GM21423 (cell line): Measurements from ENCODE around the gene RCE1.

Experiments
- ATAC-seq: cut with Tn5 transposase; IDR thresholded peaks from one replicate; pipeline ENCODE4 v1.9.1; 2021; ENCODE audit warnings: mild to moderate bottlenecking, moderate library complexity; ENCODE audit not compliant: unreplicated experiment

RCE1 gene

GRCh38 chr11:66856496-66857233 is 13.4 kb downstream of the RCE1 start, which contains the start of gene LRFN4:
Gene LRFN4, plus strand, starts transcription at chr11:66857064. Its CDS starts 681 bp downstream, at chr11:66857745.
- peak; percentile 20 for ATAC-seq

DNA sequence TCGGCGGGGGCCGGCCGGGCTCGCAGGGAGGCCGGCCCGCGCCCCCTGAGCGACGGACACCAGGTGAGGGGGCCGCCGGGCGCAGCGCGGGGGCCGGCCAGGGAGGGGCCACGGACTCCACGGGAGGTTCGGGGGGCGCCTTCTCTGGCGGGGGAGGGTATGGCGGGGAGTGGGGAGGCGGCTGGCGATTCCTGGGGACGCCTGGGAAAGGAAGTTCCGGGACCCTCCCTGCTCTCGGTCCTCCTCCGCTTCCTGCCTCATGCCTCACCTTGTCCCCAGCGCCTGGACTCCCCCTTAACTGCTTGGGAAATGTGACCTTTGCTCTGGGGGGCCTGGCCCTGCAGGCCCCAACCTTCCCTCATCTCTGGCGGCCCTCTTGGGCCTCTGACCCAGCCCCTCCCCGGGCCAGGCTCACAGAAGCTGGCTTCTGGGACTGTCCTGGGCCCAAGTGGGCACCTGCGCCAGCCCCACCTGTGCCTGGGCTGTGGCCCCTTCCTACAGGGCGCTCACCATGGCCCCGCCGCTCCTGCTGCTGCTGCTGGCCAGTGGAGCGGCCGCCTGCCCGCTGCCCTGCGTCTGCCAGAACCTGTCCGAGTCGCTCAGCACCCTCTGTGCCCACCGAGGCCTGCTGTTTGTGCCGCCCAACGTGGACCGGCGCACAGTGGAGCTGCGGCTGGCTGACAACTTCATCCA is 14.1 kb downstream of the RCE1 start:
- ATAC-seq = no peak

GRCh38 chr11:66857927-66858185 is 14.6 kb downstream of the RCE1 start:
- ATAC-seq = no peak

- no peak for ATAC-seq
Observed at GRCh38 chr11:66858186-66858938, 15.1 kb downstream of the RCE1 start.

DNA sequence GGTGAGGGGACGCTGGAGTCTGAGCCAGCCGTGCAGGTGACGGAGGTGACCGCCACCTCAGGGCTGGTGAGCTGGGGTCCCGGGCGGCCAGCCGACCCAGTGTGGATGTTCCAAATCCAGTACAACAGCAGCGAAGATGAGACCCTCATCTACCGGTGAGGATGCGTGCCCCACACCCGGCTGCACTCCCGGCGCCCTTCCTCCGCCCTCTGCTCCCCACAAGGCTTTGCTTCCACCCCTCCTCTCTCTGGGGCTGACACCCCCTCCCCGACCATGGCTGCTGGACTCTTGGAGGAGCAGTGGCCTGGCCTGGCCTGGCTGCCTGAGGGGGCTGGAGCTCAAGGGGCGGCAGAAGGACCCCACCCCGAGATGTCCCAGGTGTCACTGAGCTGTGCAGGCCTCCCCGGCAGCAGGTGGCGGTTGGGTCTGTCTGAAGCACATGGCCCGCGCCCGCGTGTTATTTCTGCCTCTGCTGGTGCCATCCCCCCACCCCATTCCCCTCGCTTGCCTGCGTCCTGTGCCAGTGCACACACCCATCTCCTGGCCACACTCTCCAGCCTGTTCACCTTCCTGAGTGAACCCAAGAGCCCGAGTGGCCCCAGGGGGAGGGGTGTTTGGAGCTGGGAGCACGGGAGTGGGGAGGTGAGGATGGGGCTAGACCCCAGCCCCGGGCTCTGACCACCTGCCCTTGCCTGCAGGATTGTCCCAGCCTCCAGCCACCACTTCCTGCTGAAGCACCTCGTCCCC is 15.9 kb downstream of the RCE1 start:
- ATAC-seq = no peak

DNA sequence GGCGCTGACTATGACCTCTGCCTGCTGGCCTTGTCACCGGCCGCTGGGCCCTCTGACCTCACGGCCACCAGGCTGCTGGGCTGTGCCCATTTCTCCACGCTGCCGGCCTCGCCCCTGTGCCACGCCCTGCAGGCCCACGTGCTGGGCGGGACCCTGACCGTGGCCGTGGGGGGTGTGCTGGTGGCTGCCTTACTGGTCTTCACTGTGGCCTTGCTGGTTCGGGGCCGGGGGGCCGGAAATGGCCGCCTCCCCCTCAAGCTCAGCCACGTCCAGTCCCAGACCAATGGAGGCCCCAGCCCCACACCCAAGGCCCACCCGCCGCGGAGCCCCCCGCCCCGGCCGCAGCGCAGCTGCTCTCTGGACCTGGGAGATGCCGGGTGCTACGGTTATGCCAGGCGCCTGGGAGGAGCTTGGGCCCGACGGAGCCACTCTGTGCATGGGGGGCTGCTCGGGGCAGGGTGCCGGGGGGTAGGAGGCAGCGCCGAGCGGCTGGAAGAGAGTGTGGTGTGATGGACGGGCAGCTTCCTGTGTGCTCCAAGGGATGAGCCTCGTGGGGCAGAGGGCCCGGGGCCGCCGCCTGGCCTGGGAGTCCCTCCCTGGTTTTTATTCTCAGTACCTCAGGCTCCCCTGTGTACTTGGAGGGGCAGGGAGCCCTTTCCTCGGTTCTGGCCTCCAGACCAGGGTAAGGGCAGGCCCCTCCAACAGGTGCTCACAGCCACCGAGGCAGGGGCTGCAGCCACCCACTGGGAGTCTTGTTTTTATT is 16.6 kb downstream of the RCE1 start:
- ATAC-seq = no peak

DNA sequence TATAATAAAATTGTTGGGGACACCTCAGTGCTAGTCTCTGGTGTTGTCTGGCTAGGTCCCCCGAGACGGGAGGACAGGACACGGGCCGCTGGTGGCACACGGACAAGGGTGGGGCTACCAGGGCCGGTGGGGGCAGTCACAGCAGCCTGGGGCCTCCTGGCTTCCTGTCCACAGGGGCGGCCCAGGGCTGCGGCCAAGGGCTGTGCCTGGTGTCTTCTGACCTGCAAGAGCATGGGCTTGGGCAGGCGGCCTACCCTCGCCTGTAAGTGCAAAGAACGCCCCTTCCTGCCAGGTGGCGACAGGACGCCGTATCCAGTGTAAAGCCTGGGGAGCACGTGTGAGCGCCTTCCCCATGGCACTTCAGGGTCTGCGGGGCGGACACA is 17.2 kb downstream of the RCE1 start:
- ATAC-seq = no peak

- no peak for ATAC-seq
Observed at GRCh38 chr11:66861038-66861773, 18.0 kb downstream of the RCE1 start.

DNA sequence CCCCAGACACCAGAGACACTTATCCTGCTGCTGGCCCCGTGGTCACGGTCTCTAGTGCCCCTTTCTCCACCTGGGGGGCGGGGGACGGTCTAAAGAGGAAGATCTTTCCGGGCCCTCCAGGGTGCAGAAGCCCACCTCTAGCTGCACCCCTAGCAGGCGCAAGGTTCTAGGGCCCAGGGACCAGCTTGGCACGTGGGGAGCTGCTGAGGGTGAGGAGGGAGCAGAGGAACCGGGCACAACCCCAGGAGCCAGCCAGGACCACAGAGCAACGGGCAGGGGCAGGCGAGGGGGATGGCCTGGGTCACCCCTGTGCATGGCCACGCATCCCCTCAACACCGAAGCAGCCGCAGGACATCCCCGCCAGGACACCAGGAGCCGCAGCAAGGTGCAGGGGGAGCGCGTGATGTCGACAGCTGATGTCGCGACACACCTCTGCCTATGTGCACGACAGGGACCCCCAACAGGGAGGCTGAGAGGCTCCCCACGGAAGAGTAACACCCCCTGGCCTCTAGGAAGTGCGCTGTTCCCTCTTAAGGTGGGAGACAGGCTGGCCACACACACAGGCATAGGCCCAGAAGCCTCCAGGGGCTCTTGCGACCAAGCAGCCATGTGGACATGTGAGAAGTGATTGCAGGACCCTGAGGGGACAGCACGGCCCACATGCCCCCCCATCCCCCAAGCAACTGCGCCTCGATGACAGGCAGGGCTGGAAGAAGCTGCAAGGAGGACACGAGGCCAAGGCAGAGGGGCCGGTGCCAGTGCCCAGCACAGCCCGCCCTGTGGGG is 18.7 kb downstream of the RCE1 start:
- no peak for ATAC-seq

- no peak for ATAC-seq
Observed at GRCh38 chr11:66862559-66863037, 19.4 kb downstream of the RCE1 start.

DNA sequence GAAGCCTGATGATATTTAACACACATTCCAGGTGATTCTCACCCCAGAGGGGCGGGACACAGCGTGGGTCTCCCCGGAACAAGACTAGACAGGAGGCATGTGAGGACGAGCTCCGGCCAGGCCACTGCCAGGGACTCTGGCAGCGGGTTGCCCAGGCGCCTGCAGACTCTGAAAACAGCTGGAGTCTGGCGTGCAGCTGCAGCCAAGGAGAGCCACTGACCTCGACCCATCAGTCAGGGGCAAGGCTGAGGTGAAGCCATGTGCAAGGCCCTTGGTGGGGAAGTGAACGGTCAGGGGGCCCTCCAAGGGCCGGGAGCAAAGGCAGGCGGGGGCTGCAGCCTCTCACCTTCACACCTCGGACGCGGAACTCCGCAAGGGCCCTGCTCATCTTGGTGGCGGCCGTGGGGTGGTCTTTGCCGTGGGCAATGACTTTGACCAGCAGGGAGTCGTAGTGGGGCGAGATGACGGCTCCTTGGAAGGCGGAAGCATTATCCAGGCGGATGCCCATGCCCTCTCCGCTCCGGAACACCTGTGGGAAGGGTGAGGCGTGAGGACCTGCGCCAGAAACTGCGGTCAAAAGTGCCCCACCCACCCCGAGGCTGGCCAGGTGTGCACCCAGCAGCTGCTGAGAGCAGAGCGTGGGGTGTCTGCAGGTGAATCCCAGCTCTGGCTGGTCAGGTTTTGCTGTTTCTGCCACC is 20.3 kb downstream of the RCE1 start:
- no peak for ATAC-seq

GRCh38 chr11:66864172-66864901 is 21.1 kb downstream of the RCE1 start:
- ATAC-seq = no peak

DNA sequence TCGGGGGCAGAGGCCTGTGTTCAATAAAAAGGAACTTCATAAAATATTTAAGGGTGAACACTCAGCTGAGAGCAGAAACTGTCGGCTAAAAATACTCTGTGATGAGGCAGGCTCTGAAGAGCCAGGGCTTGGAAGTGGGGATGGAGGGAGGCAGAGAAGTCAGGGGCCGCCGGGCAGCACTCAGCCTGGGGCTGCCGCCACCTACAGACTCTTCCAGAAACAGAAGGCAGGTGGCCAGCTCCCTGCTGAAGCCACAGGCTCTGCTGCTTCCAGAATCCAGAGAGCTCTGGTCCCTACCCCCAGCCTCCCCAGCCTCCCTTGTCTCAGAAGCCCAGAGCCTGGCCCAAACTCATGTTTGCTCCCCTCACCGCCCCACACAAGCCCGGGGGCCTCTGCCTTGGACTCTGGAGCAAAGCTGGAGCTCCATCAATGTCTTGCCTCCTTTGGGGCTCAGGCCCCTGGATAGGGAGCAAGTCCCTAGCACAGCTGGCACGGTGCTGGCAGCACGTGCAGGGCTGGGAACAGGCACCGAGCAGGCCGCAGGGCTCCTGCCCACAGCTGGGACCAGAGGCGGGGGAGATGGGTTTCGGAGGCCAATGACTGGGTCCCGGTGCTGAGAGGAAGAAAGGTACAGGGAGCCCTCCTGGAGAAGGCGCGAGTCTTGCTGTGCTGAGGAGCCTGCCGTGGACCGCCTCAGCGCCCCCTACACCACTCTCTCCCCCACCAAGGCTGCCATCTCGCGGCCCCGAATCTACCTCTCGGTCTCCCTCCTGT is 21.9 kb downstream of the RCE1 start:
- ATAC-seq = no peak

GRCh38 chr11:66866007-66866406 is 22.8 kb downstream of the RCE1 start:
- ATAC-seq = no peak

- ATAC-seq = no peak
Observed at GRCh38 chr11:66866511-66866986, 23.3 kb downstream of the RCE1 start.

GRCh38 chr11:66867425-66868040 is 24.3 kb downstream of the RCE1 start:
- ATAC-seq = no peak
